ENCODE data around the gene SLC9C1.

- TF ChIP-seq, protein P1, sequence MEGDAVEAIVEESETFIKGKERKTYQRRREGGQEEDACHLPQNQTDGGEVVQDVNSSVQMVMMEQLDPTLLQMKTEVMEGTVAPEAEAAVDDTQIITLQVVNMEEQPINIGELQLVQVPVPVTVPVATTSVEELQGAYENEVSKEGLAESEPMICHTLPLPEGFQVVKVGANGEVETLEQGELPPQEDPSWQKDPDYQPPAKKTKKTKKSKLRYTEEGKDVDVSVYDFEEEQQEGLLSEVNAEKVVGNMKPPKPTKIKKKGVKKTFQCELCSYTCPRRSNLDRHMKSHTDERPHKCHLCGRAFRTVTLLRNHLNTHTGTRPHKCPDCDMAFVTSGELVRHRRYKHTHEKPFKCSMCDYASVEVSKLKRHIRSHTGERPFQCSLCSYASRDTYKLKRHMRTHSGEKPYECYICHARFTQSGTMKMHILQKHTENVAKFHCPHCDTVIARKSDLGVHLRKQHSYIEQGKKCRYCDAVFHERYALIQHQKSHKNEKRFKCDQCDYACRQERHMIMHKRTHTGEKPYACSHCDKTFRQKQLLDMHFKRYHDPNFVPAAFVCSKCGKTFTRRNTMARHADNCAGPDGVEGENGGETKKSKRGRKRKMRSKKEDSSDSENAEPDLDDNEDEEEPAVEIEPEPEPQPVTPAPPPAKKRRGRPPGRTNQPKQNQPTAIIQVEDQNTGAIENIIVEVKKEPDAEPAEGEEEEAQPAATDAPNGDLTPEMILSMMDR (conservative IDR thresholded peaks at IDR 0.05 in 1 of 2, IDR thresholded peaks at IDR 0.05 in 1 of 2; ENCODE audit: low read depth in 1 of 2, low read length in 2 of 2) = no peak
- TF ChIP-seq EZH2 (IDR thresholded peaks at IDR 0.05; ENCODE audit: low read length, missing control alignments) = no peak
These were observed 62.3 kb downstream of the SLC9C1 start for GRCh38 chr3:112231727-112232126.
